Activated CD4-positive, alpha-beta T cell treated with anti-CD3 and anti-CD28 coated beads, Interleukin-2, amount 50 U/mL, for 4 hours (primary cell): ENCODE measurements around the gene MMP20.

ENCODE experiments used
- DNase-seq, 2 experiments: peaks; one replicate each; pipeline ENCODE4 v3.0.0-alpha.2; 2020

The MMP20 gene

DNA sequence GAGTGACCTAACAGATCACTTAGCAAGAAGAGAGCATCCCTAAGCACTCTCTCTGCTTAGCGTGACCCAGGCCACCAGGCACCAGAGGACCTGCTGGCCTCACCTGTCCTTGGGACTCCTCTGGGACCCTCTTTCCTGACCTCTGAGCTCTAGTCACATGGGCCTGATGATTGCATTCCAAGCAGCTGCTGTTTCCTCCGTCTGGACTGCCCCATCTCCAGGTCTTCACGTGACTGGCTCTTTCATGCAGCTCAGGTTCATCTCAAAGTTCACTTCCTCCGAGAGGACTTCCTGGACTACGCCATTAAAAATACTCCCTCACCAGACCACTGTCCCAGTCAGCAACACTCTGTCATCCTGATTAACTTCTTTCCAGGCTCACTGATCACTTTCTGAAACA, 2.9 kb downstream of the MMP20 start:
- no peak for DNase-seq

DNA sequence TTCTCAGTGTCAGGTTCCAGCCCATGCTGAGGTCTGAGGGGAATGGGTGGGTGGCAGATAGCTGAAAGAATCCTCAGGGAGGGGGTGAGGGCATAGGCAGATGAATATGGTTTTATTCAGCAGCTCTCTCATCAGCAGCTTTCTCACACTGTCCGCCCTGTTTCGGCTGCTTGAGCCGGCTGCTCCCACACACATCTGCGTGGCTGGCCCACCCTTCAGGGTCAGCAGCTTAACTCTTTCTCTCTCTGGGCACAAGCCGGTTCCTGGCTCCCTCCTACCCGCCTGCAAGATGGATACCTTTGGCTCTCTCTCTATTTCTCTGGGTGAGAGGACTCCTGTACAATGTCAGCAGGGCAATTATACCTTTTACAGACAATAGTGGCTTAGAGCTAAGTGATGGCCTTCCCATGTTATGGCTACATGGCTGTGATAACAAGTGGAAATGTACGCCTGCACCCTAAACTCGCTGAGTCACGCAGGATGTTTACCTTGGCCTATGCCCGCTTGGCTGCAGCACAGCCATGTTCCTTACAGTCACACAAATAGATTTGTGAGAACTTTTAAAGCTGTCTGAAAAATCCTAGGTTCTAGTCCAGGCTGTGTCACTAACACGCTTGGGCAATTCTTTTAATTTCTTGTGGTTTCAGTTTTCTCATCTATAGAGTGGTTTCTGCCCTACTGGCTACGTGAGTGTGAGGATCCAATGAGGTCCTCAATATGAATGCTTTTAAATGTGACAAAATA, 4.1 kb downstream of the MMP20 start:
- no peak for DNase-seq

DNA sequence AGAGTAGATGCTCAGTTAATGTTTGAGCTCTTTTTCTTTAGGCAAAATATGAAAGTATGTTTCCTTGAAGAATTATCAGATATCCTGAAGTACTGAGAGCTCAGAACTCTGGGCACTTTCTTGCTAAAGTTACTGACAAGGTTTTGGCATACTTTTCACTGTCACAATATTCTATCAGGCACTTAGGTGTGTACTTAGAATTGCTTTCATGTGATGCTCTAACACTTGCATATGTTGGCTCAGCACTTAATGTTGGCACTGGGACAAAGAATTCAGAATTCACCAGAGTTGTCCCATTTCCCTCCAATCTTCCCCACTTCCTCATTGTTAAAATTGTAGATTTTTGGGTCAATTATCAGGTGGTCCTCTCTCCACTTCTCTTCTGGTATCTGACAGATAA, 5.0 kb downstream of the MMP20 start:
- DNase-seq, result no peak

DNA sequence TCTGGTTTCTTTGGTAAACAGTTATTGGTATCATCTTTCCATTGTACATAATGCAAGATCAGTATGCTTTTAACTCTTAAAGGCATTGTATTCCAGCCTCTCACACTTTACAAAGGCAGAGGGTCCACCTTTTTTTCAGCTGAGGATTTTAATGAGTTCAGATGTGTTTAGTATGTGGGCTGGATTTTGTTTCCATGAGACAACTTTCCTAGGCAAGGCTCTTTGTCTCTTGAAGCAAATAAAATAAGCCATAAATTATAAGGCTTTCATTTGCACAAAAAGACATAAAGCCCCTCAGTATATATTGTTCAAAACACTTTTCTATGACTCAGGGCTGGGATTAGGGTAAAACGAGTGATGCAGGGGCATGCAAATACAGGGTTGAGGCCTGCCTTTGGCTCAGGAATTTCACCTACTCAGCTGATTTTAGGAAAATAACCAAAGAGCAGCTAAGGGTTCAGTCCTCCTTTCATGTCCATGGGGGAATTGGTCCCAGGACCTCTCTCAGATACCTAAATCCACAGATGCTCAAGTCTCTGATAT, 7.6 kb downstream of the MMP20 start:
- DNase-seq, result no peak

DNA sequence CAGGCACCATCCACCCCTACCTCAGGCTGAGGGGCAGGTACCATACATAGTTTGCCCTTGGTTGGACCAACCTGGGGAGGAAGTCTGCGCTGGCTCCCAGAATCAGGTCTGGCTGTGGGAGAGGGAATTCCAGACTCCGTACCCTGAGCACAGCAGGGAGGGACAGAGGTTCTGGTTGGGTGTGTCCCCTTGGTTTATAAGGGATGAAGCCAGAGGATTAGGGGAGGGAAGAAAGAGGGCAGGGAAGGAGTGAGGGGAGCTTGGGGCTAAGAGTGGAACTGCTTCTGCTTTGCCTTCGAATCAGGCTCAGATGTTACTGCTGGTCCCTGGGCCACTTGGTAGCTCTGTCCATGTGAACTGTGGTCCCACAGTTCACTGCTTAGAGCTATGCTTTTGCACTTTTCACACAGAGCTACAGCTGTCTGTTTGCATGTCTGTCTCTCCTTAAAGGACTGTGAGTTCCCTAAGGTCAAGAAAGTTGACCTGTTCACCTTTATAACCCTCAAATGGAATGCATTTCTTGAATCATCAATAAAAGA, 9.2 kb downstream of the MMP20 start:
- no peak for DNase-seq

DNA sequence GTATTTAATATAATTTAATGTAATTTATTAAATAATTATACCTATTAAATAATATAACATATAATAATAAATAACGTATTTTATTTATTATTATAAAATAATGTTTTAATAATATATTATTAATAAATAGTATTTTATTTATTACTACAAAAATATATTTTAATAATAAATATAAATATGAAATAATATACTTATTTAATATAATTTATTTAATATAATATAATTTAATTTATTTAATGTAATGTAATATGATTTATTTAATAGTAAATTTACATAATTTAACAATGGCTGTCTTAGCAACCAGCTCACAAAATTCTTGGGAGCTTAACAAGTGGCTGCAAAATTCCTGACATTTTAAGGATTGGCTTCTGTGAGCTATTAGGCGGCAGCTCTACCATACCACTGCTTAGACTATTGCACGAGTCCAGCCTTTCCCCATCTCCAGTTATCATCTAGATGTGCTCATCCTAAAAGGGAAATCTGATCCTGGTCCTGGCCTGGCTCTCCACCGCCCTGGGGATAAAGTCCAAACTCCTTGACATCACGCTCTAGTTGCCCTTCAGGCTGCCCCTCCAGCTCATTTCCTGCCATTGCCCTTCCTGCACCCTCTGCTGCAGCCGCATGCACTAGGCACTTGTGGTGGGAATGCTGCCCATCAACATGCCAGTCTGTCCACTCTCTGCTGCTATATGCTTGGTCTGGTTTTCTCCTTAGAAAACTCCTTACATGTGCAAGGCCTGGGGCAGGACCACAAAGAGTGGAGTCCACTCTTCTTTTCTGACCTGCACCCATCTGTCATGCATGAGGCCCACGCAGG, 9.8 kb downstream of the MMP20 start:
- DNase-seq, result no peak

DNA sequence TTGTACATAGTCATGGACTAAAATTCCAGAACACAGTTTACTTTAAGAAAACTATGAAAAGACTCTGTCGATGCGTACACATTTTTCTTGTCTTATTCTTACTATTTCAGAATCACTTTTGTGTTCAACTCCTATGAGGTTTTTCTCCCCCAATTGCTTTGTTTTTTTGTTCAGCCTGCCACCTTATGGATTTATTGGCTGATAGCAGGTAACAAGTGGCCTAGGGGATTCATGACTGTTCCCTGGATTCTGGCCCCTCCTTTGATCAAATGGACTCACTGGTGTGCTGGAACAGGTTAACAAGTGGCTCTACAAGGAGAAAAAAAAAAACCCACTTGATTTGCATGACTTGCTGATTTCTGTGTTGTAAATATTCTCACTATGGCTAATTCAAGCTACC, 10.6 kb downstream of the MMP20 start:
- DNase-seq, result no peak

DNA sequence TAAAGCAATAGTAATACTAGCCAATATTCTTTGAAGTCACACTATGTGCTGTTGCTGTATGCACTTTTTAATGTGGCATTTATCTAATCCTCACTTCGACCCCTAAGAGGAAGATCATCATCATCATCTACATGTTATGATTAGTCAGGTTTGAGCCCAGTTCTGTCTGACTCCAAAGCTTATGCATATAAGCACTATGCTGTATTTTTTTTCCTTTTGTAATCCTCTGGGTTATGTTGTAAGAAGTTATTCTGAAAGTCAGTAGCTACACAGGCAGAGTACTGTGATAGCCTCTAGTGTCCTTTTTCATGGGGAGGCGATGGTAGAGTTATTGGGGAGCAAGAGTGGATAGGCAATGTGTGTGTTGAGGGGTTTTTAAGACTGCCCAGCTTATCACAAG, 11.1 kb downstream of the MMP20 start:
- DNase-seq, result no peak

DNA sequence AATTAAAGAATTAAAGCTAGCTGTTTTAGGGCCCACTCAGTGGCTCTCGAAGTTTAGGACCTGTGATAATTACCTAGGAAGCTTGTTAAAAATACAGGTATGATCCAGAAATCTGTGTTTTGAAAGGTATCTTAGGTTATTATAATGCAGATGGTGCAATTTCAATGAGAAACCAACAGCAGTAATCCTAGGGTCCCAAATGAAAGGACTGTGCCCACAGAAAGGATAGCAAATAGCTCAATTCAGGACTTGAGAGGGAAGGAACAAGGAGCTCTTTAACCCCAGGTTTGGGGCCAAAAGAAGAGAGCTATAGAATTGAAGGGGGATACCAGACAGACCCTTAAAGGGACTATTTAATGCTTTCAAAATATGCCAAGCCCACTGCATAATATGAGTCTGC, 11.7 kb downstream of the MMP20 start:
- no peak for DNase-seq

DNA sequence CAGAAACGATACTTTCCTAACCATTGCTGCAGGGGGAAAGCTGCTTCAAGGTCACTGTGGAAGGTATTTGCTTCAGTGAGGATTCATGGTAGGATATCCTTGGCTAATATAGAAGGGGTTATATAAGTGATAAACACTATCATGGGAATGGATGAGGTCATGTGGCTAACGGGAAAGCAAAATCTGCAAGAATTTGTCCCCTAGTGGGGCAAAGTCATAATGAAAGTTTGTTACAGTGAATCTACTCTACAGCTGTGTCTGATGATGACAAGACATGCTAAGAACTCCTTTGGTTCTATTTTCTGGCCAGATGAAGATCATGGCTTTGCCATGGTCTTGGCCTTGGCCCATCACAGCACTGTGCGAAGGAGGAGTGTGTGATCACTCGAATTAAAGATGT, 13.8 kb downstream of the MMP20 start:
- no peak for DNase-seq

DNA sequence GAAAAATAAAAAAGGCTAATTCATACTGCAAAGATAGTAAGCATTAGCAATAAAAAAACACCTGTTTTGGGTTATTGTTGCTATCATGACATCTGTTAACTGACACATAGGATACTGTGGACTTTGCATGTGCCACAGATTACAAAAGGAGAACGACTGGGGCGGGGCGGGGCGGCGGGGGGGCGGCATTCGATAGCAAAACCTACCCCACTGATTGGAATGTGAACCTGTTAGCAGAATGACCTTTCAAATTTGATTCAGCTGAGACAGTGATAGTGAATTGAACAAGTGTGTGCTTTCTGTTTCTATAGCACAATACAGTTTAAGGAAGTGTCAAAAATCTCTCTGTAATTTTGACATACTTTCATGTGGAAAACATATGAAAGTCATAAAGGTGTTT, 14.9 kb downstream of the MMP20 start:
- DNase-seq, result no peak

DNA sequence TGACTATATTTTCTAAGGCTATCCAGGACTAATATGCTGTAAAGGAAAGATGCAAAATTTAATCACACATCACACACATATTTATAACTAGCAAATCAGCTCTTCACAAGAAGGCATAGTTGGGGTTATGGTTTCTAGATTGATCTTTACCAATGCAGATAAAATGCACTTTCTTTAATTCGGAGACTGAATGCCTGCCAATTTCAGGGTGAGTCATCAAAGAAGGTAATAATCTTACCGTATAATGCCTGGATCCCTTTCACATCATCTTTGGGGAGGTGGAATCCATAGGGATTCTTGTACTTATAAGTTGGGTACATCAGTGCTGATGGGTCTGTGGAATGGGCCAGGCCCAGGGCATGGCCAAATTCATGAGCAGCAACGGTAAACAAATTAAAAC, 16.4 kb downstream of the MMP20 start:
- DNase-seq, result no peak

DNA sequence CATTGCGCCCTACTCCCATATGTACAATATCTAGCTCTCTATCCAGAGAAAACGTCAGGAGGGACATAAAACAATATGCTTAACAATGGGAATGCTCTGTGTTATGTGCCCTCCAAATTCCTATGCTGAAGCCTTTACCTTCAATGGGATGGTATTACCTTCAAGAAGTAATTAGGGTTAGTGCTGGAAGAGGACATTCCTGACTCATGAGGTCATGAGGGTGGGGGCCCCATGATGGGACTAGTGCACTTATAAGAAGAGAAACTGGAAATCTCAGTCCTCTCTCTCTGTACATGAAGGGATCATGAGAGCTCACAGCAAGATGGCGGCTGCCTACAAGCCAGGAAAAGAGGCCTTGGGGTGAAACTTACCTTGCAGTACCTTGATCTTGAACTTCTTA, 20.3 kb downstream of the MMP20 start:
- DNase-seq, result no peak

DNA sequence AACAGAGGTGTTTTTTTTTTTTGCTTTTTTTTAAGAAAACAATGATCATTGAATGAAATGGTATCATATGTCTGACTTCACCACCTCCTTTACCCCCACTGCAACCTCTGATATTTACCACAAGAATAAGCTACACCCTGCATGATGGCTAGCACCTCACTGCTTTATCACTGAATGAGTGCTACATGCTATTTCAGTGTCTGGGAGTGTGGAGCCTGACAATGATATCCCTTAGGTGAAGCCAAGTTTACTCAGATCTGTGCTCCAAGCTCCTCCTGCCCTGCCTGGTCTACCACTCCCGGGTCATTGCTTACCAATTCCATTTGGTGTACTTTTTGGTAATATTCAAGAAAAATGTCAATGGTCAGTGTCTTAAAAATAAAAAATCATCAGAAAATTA, 21.1 kb downstream of the MMP20 start:
- no peak for DNase-seq

DNA sequence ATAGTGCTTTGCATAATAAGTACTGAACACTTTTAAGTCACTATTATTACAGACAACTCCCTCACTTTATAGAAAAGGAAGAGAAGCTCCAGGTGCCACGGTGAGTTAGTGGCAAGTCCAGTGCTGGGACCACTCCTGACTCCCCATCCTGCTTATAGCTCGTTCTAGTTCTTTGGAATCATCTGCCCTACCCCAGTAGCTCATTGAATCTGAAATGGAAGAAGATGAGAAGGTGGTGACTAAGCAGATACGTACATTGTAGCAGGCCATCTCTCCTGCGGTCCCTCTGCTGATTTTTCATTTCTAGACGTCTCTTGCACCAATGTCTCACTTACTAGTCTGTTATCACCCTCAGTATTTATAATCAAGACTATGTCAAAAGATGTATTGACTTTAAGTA, 21.6 kb downstream of the MMP20 start:
- no peak for DNase-seq

DNA sequence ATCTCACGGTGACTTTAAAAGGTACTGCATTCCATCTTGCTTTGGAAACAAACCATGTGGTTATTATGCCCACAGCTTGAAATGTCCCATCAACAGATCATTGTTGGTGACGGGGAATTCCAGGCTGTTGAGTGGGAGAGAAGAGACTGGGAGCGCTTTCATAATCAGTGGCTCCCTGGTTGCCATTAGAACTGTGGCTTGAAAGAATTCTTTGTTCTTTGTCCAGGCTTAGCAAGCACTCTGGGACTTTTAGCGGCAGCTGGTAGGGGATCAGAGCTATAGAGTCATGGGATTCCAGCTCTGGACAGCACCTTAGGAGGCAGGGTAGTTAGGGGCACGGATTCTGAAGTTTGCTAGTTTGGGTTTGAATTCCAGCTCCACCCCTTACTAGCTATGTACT, 22.0 kb downstream of the MMP20 start:
- no peak for DNase-seq

DNA sequence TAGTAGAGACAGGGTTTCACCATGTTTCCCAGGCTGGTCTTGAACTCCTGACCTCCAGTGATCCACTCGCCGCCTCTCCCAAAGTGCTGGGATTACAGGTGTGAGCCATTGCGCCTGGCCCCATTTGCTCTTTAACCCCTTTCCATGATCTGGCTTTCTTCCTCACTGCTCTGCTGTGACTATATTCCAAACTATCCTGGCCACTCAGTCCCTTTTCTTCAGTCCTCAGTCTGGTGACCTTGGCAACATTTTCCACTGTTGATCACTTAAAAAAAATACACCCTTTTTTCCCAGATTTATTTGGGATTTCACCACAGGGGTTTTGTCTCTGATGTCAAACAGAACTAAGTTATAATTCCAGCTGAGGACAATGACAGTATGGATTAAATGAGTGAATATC, 24.5 kb downstream of the MMP20 start:
- no peak for DNase-seq

DNA sequence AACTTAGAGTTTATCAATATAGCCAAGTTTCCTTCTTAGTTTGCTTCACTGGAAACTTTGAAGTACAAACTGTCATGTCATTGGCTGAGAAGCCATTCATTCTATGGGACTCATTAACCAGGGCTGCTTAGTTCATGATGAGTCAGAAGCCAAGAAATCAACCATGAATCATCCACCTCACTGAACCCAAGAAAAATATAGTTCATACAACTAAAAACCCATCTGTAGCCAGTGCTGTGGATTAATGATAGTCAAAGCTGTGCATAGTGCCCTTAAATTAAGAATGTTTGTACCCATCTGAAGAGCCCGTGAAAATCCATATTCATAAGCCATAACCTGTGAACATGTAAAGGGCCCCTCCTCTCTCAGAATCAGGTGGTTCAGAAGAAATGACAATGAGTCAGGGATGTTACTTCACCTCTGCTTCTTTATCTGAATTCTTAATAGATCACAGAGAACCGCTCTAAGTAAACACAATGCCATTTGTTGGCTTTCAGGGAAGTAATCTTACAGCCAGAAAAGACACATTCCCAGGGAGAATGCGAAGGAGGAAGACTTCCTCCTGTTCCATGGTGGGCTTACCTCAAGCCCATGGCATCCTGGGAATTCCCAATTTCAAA, 25.4 kb downstream of the MMP20 start:
- DNase-seq, result no peak

DNA sequence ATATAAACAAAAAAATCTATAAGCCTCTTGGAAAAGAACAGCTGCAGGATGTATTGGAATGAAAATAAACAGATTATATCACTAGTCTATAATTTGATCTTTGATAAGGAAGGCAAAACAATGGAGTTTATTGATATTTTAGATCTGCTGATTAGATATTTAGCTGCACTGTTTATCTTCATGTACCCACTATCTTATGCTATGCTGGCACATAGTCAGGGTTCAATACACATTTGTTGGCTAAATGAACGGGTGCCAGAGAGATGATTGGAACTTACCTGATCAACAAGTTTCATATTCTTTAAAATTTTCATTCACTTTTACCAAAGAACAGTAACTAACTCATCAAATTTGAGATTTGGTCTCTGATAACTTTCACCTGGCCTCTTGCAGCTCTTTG, 26.9 kb downstream of the MMP20 start:
- no peak for DNase-seq

DNA sequence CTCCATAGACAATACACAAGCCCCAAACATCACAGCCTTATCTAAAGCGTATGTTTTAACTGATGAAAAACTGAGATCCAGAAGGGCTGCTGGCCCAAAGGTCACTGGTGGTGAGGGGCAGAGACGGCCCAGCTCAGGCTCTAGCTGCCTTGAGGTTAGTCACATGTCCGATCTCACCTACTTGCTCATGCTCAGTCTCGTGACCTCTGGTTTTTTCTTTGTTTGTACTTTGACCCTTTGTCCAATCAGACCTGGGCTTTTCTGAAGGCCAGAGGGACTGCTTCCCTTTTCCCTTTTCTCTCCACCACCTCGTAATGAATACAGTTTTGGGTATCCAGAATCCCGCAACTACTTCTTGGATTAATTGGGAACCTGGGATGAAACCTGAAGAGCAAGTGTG, 28.6 kb downstream of the MMP20 start:
- no peak for DNase-seq

DNA sequence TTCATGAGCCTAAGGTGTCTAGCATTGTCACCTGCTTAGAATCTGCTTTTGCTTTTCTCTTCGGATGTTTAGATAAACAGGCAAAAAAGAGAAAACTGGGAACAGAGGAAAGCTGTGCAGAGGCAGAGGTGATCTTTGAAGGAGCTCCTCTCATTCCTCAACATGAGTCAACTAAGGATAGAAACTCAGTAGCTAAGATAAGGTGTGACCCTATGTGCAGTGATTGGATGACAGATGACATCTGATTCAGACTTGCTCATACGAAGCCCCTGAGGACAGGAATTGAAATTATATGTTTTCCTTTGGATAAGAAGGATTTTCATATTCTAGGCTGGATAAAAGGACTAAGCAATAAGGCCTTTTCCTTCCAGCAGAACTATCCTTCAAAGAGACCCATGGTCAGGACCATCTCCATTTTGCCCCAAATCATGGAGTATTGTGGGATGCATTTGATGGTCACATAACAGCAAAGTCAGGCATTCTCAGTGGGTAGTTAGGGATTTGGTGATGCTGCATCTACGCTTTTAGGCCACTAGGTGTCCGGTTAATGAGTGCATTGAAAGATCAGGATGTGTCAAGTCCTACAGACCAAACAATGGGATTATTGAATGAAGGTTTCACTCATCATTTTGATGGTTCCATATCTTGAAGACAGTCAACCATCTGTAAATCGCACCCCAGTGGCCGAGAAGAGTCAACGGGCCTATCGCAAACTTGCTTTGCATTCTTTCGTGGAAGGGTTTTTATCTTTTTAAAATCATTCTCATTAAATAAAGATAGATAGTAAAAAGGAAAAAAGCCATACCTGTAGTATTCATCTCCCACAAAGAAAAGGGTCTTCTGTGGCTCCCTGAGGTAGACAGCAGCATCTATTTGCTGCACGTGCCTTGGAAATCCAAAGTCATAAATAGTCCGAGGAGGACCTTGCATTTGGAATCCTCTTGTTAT, 32.2 kb downstream of the MMP20 start:
- no peak for DNase-seq

DNA sequence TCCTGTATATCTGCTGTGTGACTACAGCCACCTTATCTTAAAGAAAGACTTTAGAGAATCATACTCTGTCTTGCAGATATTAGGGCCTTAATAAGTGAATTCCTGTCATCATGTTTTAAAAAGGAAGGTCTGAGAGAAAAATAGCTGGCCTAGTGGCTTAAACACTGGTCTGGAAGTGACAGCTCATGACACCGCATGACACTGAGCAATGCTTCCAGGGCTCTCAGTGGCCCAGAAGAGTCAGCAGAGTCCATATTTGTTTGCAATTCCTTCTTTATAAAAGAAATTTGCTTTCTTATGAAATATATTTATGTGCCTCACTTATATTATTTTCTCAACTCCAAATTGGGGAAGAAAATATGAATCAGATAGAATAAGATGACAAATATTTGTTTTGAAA, 33.0 kb downstream of the MMP20 start:
- no peak for DNase-seq
